ENCODE results near the gene SLC5A11. TPM values are rescaled to one million over a fixed set of nuclear protein-coding genes. Genes with fewer than 3 reads are reported as not detected.

The SLC5A11 gene
- polyA plus RNA-seq, 1 donor (not counting 4 experiments of a cell fraction or from before 2014, with no cell fraction given): 0.07 TPM

- no peaks in the 10 kb centered on the region for H3K79me2 ChIP-seq (ENCODE audit: control insufficient read depth, insufficient read depth, low read length)
- H3K27me3 ChIP-seq (ENCODE audit: control insufficient read depth, extremely low read depth, insufficient read depth, low read length): no peaks in the 10 kb centered on the region
- H3K4me3 ChIP-seq (ENCODE audit: control insufficient read depth in 2 of 3, extremely low read depth in 1 of 3, insufficient read depth in 2 of 3, low read depth in 1 of 3, low read length in 3 of 3): no peak overlapping the region
- DNase-seq (ENCODE audit: low read depth, low spot score) (no peak), FAIRE-seq (no peak)
- no peak overlapping the region for H3K27ac ChIP-seq (ENCODE audit: control insufficient read depth, insufficient read depth, low read length)
- no peaks in the 10 kb centered on the region for H3K36me3 ChIP-seq (ENCODE audit: control insufficient read depth in 2 of 2, extremely low read depth in 1 of 2, insufficient read depth in 2 of 2, low read length in 2 of 2)
- H3K9me3 ChIP-seq (ENCODE audit: control insufficient read depth, low read depth, low read length): no peaks in the 10 kb centered on the region
- H4K20me1 ChIP-seq (ENCODE audit: control insufficient read depth, extremely low read depth, insufficient read depth, low read length): no peaks in the 10 kb centered on the region
- dilution Hi-C loops (cut with MboI; ENCODE audit: extremely low pct_ligation_motif_present, low sequenced_read_pairs): no loop called here
- no peak for TF ChIP-seq EZH2 (IDR thresholded peaks at IDR 0.05; ENCODE audit: low read length)
- no peak for TF ChIP-seq CTCF (optimal IDR thresholded peaks at IDR 0.05 in 1 of 3, IDR thresholded peaks at IDR 0.05 in 1 of 3, conservative IDR thresholded peaks at IDR 0.05 in 1 of 3; ENCODE audit: extremely low read depth in 1 of 3, insufficient read depth in 2 of 3, low read length in 3 of 3)
- no peak overlapping the region for H3K4me2 ChIP-seq (ENCODE audit: control insufficient read depth, extremely low read depth, insufficient read depth, low read depth, low read length)
- H3K4me1 ChIP-seq (ENCODE audit: control insufficient read depth, extremely low read depth, insufficient read depth, low read length): no peaks in the 10 kb centered on the region
- H3K9ac ChIP-seq (ENCODE audit: control insufficient read depth, extremely low read depth, insufficient read depth, low read length): no peak overlapping the region
- H2AFZ ChIP-seq (ENCODE audit: control insufficient read depth, low read length): no peak overlapping the region
- H3K9me1 ChIP-seq (ENCODE audit: control insufficient read depth, extremely low read depth, insufficient read depth, low read length): no peaks in the 10 kb centered on the region
Observed at GRCh38 chr16:24875466-24875865, 29.7 kb downstream of the SLC5A11 start.

GRCh38 chr16:24876231-24876630 lies 30.5 kb downstream of the SLC5A11 start:
- FAIRE-seq (no peak), DNase-seq (ENCODE audit: low read depth, low spot score) (no peak)
- H2AFZ ChIP-seq (ENCODE audit: control insufficient read depth, low read length): no peak overlapping the region
- no peaks in the 10 kb centered on the region for H3K4me1 ChIP-seq (ENCODE audit: control insufficient read depth, extremely low read depth, insufficient read depth, low read length)
- H3K27me3 ChIP-seq (ENCODE audit: control insufficient read depth, extremely low read depth, insufficient read depth, low read length): no peaks in the 10 kb centered on the region
- H3K36me3 ChIP-seq (ENCODE audit: control insufficient read depth in 2 of 2, extremely low read depth in 1 of 2, insufficient read depth in 2 of 2, low read length in 2 of 2): no peaks in the 10 kb centered on the region
- dilution Hi-C loops (cut with MboI; ENCODE audit: extremely low pct_ligation_motif_present, low sequenced_read_pairs): no loop called here
- no peak for TF ChIP-seq CTCF (optimal IDR thresholded peaks at IDR 0.05 in 1 of 3, IDR thresholded peaks at IDR 0.05 in 1 of 3, conservative IDR thresholded peaks at IDR 0.05 in 1 of 3; ENCODE audit: extremely low read depth in 1 of 3, insufficient read depth in 2 of 3, low read length in 3 of 3)
- TF ChIP-seq EZH2 (IDR thresholded peaks at IDR 0.05; ENCODE audit: low read length): no peak
- H3K4me3 ChIP-seq (ENCODE audit: control insufficient read depth in 2 of 3, extremely low read depth in 1 of 3, insufficient read depth in 2 of 3, low read depth in 1 of 3, low read length in 3 of 3): no peak overlapping the region
- H3K9ac ChIP-seq (ENCODE audit: control insufficient read depth, extremely low read depth, insufficient read depth, low read length): no peak overlapping the region
- no peaks in the 10 kb centered on the region for H3K9me3 ChIP-seq (ENCODE audit: control insufficient read depth, low read depth, low read length)
- H3K9me1 ChIP-seq (ENCODE audit: control insufficient read depth, extremely low read depth, insufficient read depth, low read length): no peaks in the 10 kb centered on the region
- no peak overlapping the region for H3K4me2 ChIP-seq (ENCODE audit: control insufficient read depth, extremely low read depth, insufficient read depth, low read depth, low read length)
- H3K79me2 ChIP-seq (ENCODE audit: control insufficient read depth, insufficient read depth, low read length): no peaks in the 10 kb centered on the region
- H3K27ac ChIP-seq (ENCODE audit: control insufficient read depth, insufficient read depth, low read length): no peak overlapping the region
- H4K20me1 ChIP-seq (ENCODE audit: control insufficient read depth, extremely low read depth, insufficient read depth, low read length): no peaks in the 10 kb centered on the region

Measured in keratinocyte (primary cell).